ENCODE results near the gene CKS2.

- TF ChIP-seq POLR2A (IDR thresholded peaks at IDR 0.05), result no peak
- no peak for TF ChIP-seq EP300 (IDR thresholded peaks at IDR 0.05)
- TF ChIP-seq CTCF (IDR thresholded peaks at IDR 0.05), result no peak
- no peak for TF ChIP-seq POLR2AphosphoS5 (IDR thresholded peaks at IDR 0.05)
Observed at GRCh38 chr9:89284076-89284475, 26.9 kb upstream of the CKS2 start.

Measured in suprapubic skin (tissue), 4 donors.